Right lobe of liver (tissue), 4 donors: ENCODE measurements around the gene QSOX1.

Experiments used
- CTCF ChIP-seq, 4 donors: fragments of 200-600 bp in 3 of 4; fragments of 450-650 bp in 1 of 4; IDR thresholded peaks; one replicate each; pipeline versions ENCODE4 v1.5.1 to v1.8.0; 2016 to 2022; ENCODE audit warnings: antibody characterized with exemption in 4 of 4, mild to moderate bottlenecking in 2 of 4
- POLR2A ChIP-seq: fragments of 450-650 bp; IDR thresholded peaks from one replicate; pipeline ENCODE4 v1.6.1; 2017; ENCODE audit warnings: antibody characterized with exemption, mild to moderate bottlenecking
- donor health status: DM: no; HTN: no; CAD: no.
- donor health status: DM: no; HTN: no; CAD: no.
- donor health status: DM: no; HTN: yes; CAD: no.

- peak; percentile 20 to 51 (median 21) for TF ChIP-seq CTCF (IDR thresholded peaks at IDR 0.05)
- TF ChIP-seq POLR2A, result peak; percentile 84
Measured at GRCh38 chr1:180154325-180155181, at the start of gene QSOX1.
